GM18951 (cell line): Measurements from ENCODE around the gene RAB39A.
"Not testable (repeated sequence)": the region's sequence is repeated elsewhere in the genome, so short reads cannot be mapped to it uniquely, and the experiment has no call there.

Experiments used
- POLR2A ChIP-seq: IDR thresholded peaks from 4 replicates; pipeline ENCODE4 v1.6.1; 2011; ENCODE audit warnings: mild to moderate bottlenecking; ENCODE audit not compliant: insufficient read length, insufficient read depth; ENCODE audit errors: extremely low read depth
- in situ Hi-C: fragments of 300-500 bp; cut with MboI; formaldehyde crosslinking; loops from one replicate; pipeline ENCODE4 v1.12.0; 2022; ENCODE audit warnings: low sequenced_read_pairs, mixed read lengths, inconsistent platforms; ENCODE audit not compliant: unreplicated experiment

The RAB39A gene

DNA sequence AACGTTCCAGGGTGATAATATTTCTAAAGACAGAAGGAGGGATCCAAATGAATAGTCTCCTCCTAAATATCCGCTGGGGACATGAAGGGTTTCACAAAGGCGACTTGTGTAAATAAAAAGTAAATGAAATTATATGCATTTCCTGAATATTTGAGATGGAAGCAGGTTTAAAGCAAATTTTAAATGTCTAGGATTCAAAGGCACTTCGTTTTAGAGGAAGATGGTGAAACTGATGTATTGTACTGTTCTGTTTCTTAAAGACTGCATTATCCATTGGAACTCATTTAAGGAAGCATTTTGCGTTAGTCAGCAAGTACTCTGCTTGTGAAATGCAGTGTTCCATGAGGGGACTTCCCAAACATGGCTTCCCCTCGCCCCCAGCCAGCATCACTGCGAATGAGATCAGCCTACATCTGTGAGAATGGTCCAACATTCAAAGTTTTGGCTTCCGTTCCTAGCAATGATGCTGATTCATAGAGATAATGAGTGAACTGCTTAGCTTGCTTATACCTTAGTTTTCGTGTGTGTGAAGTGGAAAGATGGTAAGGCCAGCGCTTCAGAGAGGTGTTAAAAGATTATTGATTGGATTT lies 1.5 kb downstream of the RAB39A start:
- no peak for TF ChIP-seq POLR2A
- in situ Hi-C loops, result no loop called here

DNA sequence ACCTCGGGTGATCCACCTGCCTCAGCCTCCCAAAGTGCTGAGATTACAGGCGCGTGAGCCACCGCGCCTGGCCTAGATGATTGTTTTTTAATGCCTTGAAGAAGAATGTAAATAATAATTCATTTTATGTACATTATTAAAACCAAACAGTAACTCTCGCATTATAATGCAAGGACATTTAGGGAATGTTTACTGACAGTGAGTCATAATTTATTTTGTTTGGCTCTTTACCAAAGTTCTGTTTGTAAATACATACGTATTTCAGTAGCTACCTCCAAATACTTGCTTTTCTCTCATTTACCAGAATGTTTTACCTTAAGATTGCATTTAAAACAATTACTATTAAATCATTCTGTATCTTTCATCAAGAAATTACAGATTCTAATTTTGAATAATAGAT lies 3.0 kb downstream of the RAB39A start:
- no peak for TF ChIP-seq POLR2A
- in situ Hi-C loops, result no loop called here

DNA sequence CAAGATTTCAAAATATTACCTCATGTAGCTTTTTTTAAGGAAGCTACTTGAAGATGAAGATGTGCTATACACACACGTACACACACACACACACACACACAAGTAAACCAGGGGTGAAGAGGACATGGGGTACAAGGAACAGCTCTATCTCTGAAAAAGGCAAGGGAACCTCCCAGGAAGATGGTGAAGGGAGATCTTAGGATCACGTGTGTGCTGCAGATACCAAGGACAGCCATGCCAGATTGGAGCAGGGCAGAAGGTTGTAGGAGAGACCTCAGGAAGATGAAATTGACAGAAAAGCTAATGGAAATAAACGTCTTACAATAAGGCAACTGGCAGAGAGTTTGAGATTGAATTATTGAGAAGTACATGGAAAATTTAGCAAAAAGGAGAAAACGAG lies 19.7 kb downstream of the RAB39A start:
- TF ChIP-seq POLR2A, result no peak
- in situ Hi-C loops, result no loop called here

DNA sequence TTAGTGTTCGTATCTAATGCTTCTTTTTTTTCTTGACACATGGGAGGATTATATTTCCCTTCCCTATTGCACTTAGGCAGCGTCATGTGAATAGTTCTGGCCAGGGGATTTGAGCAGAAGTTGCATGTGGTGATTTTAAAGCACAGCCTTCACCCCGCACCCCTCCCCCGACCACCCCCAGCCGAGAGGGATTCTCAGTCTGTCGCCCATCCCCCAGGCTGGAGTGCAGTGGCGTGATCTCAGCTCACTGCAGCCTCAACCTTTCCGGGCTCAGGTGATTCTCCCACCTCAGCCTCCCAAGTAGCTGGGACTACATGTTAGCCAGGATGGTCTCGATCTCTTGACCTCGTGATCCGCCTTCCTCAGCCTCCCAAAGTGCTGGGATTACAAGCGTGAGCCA lies 20.1 kb downstream of the RAB39A start:
- in situ Hi-C loops, result not testable (repeated sequence)

DNA sequence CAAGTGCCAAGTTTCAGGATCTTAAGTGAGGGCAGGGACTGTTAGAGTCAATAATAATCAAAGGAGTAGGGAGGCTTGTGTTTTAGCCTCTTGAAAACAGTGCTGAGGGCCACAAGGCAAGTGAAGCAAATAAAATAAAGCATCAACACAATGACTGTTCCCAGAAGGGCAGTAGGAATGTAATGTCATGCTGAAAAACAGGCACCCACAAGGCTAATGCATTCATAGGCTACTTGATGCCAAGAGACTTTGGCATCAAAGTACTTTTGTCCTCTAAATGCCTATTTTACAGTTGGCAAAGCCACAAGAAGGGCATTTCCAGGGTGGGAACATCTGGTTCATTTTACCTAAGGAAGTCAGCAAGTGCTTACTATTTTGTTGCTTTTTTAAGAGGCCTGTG lies 22.9 kb downstream of the RAB39A start:
- TF ChIP-seq POLR2A, result no peak
- in situ Hi-C loops, result no loop called here

DNA sequence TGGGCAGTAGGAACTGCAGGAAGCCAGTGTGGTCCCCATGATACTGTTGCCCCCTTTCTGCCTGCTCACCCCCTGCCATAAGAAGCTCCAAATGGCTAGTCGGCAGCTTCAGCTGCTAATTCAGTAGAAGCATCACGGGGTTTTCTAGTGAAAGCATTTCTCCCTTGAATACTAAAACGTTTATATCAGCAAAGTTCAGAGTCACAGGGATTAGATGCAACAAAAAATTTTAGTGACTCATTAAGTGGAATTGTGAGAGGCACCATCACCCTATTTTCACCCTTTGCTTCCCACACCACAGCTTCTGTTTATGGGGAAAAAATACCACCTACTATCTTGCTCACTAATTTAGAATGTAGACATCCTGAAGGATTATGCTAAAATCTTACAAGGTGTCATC lies 25.2 kb downstream of the RAB39A start:
- no peak for TF ChIP-seq POLR2A
- in situ Hi-C loops, result no loop called here

DNA sequence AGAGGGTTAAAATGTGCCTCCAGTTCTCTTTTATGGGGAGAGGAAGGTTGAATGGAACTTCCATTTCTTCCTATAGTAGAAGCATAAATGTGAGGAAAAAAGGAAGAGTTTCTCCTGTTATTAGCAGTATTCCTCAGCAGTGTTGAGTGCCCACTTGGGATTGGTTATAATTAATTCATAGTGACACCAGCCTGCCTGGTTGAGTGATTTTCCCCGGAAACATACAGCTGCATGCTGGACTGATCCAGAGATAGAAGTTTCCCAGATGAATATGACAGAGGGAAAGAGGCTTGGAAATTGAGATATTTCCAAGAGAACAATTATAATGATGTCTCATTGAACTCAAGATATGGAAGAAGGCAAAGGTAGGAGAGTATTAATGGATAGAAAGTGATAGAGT lies 28.3 kb downstream of the RAB39A start:
- in situ Hi-C loops, result no loop called here
- no peak for TF ChIP-seq POLR2A

DNA sequence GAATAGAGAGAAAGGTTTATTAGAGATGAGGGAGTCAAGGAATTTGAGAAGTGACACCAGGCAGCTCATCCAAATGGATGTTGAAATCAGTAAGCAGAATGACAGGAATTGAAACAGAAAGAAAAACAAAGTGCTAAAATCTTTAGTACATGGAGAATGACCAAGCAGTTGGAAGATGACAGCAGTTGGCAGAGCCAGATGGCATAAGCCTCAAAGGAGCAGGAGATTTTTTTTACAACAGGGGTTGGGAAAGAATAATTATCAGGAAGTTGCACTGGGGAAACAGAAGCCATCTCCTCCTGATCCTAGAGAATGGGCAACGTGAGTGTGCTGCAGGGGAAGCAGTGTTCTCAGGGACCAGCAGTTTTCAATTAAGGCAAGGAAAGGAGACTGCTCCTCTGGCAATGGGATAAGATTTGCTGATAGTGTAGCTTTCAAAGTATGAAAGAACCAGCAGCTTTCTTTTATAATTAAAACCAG lies 28.9 kb downstream of the RAB39A start:
- no peak for TF ChIP-seq POLR2A
- in situ Hi-C loops, result no loop called here

DNA sequence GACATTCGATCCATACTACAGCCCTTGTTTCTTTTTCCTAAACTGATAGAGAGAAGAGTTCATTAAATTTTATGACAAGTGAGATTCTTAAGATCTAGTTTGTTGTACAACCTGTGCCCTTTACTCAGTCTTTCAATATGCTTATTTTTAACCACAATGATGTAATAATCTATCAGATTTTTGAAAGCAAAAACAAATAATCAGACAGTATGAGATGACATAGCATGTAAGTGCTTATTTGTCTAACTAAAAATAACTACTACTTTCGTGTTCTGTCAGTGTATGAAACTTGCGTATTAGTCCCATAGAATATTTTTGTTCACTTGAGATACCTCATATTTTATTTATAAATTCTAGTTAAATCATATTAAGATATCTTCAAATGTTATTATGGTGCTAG lies 33.2 kb downstream of the RAB39A start:
- in situ Hi-C loops, result no loop called here
- TF ChIP-seq POLR2A, result no peak

DNA sequence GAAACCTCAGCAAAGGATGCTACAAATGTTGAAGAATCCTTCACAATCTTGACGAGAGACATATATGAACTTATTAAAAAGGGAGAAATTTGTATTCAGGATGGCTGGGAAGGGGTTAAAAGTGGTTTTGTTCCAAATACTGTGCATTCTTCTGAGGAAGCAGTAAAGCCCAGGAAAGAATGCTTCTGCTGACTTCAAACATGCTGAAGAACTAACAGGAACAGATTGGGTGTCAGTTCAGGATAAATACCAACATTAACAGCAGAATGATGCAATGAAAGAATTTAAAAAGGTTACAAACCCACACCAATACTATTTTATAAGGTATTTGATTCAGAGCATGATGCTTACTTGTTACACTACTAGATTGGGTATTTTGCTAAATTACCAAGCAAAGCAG lies 33.9 kb downstream of the RAB39A start:
- TF ChIP-seq POLR2A, result no peak
- in situ Hi-C loops, result no loop called here

DNA sequence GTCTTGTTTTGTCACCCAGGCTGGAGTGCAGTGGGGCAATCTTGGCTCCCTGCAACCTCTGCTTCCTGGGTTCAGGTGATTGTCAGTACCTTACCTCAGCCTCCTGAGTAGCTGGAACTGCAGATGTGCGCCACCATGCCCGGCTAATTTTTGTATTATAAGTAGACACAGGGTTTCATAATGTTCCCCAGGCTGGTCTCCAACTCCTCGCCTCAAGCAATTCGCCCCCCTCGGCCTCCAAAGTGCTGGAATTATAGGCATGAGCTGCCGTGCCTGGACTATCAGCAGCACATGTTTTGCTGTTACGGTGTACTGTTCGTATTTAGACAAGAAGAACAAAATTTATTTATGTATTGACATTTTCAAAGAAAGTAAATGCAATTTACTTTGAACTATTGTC lies 34.8 kb downstream of the RAB39A start:
- in situ Hi-C loops, result no loop called here
- no peak for TF ChIP-seq POLR2A

DNA sequence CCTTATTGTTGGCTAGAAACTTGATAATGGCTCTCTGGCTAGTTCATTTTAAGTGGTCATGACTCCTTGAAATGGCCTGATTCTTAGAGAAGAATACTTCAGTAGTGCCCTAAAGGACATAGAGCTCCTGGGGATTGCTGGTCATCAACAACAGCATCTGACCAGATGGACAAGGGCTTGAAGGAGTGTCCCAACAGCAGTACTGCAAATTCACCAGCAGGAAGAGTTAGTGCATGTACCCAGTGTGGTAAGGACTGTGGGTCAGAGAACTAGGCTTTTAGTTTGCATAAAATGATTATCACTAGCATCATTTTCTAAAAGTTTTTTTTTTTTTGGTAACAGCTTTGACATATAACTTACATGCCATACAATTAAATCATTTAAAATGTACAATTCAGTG lies 41.0 kb downstream of the RAB39A start:
- in situ Hi-C loops, result no loop called here
- no peak for TF ChIP-seq POLR2A

DNA sequence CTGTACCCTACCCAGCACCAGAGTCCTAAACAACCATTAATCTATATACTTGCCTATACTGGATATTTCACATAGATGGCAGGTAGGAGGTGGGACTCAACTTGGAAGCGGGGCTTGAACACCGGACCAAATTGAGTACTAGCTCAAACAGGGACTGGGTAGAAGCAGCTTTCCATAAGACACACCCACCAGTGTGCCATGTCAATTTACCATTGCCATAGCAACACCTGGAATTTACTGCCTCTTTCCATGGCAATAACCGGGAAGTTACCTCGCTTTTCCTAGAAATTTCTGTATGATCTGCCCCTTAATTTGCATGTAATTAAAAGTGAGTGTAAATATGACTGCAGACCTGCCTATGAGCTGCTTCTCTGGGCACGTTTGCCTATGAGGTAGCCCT lies 41.8 kb downstream of the RAB39A start:
- in situ Hi-C loops, result no loop called here

DNA sequence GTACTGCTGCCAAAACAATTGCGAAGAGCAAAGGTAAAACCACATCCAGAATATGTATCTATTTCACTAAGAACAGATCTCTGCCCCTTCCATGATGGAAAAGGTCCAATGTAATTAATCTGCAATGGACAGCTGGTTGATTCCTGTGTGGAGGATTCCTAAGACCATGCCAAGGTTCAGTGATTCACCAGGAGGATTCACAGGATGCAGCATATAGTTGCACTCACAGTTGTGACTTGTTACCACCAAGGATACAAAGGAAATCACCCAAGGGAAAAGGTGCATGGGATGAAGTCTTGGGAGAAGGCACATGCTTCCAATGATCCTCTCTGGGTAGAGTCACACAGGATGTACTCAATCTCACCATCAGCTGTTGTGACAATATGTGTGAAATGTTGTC lies 45.4 kb downstream of the RAB39A start:
- in situ Hi-C loops, result no loop called here
- TF ChIP-seq POLR2A, result no peak

More for the DNA sequence above, 41.8 kb downstream of the RAB39A start:
- TF ChIP-seq POLR2A, result no peak
